ENCODE results near the gene CDH15.
"Not testable (repeated sequence)": the region's sequence is repeated elsewhere in the genome, so short reads cannot be mapped to it uniquely, and the experiment has no call there.

The CDH15 gene

DNA sequence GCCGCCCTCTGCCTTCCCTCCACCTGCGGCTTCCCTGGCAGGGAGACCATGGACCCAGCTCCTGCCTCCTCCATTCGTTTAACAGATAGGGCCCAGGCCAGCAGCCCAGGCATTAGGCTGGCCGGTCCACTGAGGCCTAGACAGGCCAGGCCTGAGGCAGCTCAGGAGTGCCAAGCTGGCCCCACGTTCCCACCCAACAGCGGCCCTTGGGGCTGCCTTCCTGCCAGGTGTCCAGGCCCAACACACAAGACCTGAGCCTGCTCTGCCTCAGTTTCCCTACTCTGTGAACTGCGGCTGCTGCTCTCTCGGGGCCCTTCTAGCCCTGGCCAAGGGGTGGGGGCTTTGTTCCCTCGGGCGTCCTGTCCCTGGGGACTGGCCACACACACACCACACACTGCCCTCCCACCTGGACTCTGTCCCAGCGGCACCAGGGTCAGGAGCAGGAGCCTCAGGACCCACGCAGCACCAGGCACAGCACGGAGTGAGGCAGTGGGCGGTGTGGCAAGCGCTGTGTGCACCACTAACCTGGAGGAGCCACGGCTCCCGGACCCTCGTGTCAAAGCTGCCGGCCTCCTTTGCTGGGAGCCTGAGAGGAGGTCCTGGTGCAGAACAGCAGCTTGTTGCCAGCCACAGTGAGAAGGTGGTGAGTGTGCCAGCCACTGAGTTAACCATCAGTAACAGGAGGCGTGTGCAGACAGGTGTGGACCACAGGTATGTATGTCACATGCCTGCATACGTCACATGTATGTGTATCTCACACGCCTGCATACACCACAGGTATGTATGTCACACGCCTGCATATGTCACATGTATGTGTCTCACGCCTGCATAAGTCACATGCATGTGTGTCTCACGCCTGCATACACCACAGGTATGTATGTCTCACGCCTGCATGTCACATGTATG is 14.6 kb upstream of the CDH15 start:
- DNase-seq: no peak

DNA sequence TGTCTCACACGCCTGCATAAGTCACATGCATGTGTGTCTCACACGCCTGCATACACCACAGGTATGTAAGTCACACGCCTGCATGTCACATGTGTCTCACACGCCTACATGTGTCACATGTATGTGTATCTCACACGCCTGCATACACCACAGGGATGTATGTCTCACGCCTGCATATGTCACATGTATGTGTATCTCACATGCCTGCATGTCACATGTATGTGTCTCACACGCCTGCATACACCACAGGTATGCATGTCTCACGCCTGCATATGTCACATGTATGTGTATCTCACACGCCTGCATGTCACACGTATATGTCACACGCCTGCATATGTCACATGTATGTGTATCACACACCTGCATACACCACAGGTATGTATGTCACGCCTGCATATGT is 13.8 kb upstream of the CDH15 start:
- DNase-seq: no peak

DNA sequence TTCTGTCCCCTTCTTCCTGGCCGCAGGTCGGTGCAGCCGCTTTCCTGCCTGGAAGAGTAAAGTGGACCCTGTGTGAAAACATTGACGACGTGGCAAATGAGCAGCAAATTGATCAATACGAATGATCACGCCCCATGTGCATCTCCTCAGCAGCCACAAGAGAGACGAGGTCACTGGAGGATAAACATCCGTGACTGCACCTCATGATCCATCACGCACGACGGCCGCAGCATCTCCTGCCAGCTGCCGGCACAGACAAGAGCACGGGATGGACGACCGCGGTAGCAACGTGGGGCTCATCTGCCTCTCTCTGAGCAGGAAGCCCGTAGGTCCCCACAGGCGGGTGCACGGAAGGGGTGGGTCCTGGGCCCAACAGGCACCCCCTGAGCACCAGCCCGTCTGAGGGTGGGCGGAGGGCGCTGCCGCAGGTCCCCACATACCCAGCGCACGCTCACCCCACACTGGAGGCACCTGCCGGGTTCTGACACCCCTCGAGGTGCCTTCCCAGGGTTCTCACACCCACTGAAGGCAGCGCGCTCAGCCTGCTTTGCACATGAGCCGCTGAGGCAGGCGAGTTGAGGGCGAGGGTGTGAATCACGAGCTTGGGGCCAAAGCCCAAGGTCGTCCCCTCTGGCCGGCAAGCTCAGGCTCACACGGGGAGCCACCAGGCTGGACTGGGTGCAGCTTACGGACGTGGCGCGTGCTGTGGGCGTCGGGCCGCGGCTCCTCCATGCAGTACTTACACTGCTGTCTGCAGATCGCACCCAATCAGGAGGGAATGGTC is 12.3 kb upstream of the CDH15 start:
- DNase-seq: no peak

DNA sequence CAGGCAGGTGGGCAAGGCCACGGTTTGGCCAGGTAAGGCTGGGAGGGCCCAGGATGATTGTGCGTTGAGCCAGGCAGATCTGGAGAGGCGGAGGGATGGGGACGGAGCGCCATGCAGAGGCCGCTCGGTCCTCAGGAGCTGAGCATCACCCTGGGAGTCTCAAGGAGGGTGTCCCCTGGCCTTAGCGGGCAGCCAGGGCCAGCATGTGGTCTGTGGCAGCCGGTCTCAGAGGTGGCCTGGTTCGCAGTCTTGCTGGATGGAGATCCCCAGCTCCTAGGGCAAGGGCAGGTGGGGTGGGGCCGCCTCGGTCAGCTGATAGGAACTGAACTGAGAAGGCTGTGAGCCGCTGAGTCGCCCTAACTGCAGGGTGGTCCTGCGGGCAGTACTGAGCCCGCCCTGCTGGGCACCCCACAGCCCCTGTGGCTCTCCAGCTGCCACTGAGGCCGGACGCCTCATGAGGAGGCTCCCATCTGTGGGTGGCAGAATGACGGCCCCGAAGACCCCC is 11.6 kb upstream of the CDH15 start:
- DNase-seq: no peak

DNA sequence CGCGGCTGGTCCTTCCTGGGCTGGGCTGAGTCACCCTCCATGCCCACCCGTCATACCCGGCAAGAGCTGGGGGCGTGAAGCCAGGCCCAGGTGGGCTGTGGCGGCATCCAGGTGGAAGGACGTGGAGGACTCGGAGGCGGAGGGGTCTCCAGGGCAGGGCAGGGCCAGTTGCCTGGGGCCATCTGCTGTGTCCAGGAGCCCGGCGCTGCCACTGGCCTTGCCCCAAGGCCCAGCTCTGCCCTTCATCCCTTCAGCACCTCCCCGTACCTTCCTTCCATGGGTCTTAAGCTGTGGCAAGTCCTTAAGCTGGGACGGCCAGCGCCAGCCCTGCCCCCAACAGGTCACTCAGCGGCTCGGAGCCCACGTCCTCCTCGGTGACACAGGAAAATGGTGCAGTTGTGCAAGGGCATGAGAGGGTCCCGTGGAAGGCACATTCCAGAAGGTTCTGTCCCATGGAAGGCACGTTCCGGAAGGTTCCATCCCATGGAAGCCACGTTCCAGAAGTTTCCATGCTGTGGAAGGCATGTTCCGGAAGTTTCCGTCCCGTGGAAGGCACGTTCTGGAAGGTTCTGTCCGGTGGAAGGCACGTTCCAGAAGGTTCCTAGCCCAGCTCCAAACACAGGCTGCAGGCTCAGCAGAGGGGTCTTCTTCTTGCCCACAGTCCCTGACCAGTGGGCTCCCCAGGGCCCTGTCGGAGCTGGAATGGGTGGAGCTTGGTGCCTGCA is 10.4 kb upstream of the CDH15 start:
- no peak for DNase-seq

DNA sequence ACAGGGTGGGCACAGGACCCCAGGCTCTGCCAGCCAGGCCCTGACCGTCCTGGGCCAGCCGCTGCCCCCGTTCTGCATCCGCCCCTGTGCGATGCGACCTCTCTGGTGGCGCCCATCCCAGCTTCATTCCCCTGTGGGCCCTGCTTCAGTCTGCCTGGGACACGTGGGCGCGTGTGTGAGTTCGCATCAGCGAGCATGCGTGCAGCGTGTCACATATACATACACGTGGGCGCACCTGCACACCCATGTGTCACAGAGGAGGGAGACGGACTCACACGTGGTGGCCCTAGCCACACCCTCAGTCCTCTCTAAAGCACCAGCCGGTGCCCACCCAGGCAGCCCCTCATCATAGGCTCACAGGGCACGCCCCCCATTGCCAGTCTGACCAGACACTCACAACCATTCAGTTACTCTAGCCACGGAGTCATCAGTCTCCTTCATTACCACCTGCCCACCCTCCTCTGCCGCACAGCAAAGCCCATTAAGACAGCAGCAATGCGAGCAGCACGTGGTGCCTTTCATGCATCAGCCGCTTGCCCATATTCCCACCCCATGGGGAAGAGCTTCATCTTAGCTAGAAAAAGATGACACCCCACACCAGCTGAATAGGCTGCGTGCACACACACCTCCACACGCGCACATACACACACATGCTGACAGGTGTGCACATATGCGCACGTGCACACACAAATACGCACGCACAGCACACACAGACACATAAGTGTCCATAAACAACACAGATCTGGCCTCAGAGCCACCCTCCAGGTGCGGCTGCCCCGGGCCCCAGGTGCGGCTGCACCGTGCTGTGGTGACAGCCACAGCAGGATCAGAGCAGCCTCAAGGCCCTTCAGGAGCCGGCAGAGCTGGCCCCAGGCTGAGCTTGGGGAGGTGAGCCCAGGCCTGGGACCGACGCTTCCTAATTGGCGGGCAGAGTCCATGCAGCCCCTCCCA is 9.5 kb upstream of the CDH15 start:
- no peak for DNase-seq

DNA sequence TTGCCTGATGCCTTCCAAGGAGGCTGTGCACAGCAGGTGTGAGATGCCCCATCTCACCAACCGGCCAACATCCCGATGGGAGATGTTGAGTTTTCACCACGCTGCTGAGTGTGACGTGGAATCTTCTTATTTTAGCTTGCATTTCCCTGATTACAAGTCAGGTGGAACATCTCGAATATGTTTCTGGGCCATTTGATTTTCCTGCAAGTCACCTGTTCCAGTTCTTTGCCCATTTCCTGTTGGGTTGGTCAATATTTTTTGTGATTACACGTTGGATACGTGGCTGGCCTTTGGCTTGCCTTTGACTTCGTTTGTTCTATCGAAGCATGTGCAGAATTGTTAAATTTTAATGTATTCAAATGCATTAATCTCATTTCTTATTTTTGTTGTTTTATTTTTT is 8.3 kb upstream of the CDH15 start:
- DNase-seq: no peak

DNA sequence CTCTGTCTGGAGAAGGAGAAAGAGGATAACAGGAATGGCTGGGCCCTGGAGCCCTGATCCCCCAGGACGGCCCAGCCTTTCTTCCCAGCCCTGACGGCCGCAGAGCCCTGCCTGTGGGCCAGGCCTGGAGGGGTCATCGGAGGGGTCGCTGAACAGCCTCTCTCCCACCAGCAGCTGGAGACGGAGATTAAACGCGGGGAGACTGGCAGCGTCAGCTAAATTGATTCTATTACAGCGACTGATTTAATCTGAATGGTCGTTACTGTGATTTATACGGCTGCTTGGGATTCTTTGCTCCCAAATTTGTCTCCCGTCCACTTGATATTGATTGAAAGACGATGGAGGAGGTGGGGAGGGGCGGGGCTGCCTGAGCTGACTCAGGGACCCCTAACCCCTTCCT is 7.1 kb upstream of the CDH15 start:
- no peak for DNase-seq

DNA sequence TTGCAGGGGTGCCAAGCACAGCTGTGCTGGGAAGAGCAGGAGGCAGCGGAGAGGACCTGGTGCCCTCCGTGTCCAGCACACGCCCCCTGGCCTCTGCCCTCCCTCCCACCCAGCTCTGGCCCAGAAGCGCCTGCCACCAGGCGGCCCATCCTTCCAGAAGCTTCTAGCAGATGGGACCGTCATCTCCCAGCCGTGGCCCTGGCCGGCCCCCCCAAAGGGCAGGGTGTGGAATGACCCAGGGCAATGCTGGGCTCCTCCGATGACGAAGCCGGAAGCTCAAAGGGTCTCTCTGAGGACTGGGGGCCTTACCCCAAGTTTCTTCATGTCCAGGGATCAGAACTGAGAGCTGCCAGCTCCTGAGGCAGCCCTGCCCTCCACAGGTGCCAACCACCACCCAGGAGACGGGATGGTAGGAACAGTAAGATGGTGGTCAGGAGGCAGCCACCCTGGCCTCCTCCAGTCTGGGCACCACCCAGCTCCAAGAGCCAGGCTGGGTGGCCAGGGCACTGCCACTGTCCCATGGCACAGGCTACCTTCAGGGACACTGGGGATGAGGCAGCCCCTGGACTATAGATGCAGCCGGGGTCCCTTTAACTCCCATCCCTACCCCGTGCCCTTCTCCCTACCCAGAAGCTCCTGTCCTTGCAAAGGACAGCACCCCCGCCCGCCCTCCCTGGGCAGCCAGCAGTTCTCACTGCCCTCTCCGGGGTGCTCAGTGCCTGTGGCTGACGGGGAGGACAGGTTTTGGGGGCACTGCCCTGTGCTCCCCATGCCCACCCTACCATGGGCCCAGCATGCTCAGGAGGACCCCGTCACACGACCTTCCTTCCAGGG is 6.5 kb upstream of the CDH15 start:
- no peak for DNase-seq

DNA sequence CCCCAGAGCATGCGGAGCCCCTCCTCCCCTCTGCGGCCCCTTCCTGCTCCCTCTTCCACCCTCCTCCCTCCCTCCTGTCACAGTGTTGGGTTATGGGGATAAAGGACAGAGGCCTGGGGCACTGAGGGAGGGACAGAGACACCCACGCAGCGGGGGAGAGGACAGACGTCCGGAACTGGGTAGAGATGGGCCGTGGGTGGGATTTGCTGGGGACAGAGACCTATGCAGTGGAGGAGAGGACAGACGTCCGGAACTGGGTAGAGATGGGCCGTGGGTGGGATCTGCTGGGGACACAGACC is 5.9 kb upstream of the CDH15 start:
- DNase-seq: not testable (repeated sequence)

DNA sequence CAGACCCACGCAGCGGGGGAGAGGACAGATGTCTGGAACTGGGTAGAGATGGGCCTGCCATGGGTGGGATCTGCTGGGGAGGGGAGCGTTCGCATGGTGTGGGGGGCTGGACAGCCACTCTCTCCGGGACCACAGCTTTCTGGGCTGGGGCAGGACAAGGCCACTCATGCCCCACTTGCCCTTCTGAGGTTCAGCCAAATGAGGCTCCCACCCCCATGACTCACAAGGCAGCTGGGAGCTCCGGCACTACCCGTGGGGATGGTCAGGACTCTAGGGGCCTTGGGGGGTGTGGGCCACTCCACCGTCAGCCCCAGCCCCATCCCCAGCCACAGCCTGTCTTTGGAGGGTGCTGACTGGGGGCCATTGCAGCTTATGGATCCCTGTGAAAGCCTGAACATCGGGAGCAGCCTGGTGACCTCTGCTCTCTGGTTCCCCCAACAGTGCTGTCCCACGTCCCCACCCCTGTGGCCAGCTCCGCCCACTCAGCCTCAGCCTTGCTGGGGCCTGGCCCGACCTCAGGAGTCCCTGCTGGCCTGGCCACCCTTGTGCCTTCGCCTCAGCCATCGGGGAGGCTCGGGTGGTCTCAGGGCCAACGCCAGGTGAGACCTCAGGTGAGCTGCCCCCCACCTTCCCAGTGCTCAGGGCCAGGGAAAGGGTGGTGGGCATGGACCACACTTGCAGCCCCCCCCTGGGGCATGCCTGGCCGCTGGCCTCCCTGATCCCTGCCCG is 4.7 kb upstream of the CDH15 start:
- DNase-seq: no peak

DNA sequence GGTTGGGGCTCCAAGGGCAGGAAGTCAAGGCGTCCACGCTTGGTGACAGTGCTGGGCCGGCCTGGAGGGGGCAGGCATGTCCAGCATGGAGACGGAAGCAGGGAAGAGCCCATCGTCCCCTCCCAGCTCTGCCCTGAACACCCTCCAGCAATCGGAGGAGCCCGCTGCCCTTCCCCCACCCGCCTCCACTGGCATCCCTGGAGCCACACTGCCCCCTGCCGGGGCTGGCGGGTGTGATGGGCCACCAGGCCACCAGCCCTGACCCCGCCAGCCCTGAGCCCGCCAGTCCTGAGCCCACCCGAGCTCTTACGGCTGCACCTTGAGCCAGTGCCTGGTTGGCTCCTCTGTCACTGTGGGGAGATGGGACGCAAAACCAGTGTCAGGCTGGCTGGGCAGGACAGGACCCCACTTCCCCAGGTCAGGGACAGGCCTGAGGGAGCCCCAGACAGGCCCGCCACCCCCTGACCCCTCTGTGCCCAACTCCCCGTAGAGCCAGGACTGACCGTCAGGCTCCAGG is 4.1 kb upstream of the CDH15 start:
- DNase-seq: peak; percentile 78

DNA sequence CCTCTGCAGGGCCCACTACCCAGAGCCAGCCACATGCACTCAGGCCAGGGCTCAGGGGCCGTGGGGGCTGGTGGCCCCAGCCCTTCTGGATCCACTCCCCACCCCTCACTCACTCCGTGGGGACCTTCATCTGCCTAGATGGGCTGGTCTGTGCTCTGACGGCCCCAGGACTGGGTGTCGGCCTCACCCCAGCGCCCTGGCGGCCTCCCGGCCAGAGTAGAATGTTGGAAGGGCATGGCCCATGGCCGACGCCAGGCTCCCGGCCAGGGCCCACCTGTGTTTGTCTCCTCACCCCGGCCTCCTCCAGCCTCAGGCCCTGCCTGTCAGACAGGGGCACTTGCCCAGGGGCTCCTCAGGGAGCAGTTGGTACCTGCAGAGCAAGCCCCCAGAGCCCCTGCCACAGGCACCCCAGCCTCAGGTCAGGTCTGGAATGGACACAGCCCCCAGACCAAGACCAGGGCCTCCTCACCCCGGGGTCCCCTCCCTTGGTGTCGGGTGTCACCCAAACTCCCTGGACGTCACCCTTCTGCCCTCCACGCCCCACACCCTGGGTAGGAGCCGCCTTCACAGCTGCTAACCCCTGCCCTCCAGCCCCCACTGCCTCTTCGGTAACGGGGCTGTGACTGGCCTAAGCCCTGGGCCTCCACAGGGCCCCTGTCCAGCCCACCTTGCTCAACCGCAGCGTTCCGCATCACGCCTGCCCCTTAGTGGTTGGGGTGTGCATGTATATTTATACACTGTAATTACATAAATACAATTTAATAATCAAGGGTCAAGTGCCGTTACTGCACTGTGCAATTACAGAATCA is 3.0 kb upstream of the CDH15 start:
- DNase-seq: no peak

DNA sequence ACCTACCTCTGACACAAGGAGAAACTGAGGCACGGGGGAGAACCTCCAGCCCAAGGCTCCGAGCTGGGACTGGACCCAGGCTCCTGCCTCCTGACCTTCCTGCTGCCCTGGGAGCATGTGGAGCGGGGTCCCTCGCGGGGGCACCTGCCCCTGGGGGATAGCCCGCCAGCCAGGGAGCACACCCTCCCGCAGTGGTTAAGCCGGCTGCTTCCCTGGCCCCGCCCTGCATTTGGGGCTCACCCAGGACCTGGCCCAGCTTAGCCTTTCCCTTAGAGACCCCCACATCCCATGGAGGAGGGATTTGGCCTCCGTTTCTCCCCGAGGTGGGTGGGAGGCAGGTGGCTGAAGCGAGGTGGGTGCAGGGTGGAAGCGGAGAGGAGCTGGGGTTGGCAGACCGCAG is 1.8 kb upstream of the CDH15 start:
- DNase-seq: no peak

DNA sequence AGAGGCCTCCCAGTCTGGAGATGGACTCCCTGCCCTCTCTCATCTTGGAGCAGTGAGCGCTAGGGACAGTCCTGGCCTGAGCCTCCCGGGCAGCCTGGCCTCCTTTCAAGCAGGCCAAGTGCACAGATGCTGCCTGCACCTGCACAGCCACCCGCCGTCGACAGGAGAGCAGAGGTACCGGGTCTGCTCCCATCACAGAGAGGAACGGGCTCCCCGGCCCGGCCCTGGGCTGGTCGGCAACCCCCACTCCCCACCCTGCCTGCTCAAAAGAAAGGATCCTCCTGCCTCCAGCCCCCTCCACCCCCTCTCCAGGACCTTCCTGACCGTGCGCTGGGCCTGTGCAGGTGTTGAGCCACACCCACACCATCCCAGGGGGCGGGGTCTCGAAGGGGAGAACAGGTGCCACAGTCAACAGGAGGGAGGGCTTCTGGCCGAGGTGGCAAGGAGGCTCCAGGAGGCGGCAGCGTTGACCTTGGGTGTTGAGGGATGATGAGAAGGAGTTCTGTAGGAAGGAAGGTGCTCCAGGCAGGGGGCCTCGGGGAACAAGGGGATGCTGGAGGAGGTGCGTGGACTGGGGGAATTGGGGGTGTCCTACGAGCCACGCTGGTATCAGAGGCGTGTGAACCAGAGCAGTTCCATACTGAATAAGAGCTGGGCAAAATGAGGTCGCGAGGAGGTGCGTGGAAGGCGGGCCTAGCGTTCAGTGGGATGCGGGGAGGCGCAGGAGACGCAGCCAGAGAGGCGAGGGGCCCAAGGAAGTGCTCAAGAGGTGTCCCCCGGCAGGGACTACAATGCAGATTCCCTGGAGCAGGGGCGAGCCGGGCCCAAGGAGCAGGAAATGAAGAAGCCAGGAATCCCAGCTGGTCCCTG is 967 bp upstream of the CDH15 start:
- DNase-seq: no peak

DNA sequence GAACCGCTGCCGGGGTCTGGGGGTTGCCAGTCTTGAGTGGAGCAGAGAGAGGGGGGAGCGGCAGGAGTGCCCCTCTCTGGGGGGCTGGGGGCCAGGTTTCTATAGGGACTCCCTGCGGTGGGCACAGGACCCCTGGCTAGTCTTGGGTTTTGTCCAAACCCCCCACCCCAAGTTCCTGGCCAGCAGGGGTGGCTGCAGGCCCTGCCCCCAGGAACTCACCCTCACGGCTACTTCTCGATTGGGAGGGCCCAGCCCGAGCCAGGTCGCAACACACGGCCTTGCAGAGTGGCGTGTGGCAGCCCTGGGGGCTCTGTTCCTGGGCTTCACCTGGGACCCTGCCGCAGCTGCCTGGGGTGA is 601 bp downstream of the CDH15 start:
- no peak for DNase-seq

DNA sequence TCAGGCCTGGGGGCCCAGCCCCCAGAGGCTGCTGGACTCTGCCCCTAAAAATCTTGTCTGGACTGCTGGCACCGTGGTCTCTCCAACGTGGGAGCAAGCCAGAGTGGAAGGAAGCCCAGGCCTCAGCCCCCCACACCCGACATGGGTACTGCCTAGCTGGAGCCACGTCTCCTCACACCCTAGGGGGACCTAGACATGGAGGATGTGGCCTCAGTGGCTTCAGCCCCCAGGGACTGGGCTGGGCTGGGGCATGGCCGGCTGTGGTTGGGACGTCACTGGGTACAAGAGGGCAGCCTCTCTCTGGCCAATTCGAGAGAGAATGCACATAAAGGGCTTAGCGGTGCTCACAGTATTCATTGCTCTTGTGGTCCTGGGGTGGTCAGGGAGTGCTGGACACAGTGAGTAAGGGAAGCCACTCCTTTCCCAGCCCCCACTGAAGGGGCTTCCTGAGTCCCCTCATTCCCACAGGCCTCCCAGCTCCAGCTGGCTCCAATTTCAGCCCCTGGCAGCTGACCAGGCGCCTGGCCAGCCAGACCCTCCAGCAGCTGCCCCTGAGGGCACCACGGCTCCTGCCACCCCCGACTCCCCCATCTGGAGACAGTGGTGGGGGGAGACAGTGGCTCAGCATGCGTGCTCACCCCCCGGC is 1.1 kb downstream of the CDH15 start:
- no peak for DNase-seq
